ENCODE measurements around the gene WNT6.

DNA sequence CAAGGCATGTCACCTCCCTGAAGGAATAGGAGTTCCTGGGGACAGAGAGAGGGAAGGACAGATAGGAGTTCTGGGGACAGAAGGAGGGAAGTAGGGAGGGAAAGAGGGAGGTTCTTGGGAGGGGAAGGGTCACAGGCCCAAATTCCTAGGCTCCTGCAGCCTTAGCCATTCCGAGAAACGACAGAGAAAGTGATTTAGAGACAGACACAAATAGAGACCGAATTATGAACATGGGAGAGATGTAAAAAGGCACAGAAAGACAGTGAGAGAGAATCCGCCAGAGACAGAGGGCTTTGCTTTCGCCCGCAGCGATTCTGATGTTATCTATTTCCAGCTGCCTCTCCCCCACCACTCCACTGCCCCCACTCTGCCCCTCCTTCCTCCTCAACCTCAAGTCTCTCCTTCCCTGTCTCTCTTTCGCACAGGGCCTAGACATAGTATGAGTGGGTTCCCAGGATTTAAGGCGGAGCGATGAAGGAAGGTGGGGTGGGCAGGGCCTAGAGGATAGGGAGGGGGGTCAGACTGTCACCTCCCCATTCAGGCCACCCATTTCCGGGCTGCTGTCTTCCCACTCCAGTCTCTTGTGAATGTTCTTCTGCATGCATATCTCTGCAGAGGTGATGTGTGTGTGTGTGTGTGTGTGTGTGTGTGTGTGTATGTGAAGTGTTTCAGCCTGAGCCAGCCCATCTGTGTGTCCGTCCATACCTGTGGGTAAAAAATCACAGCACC, 3.3 kb upstream of the WNT6 start:
- TF ChIP-seq CTCF (conservative IDR thresholded peaks at IDR 0.05; ENCODE audit: low read length) = no peak
- no peak for TF ChIP-seq EZH2phosphoT487 (IDR thresholded peaks at IDR 0.05; ENCODE audit: borderline replicate concordance)

Measured in Loucy (cell line).